HCT116 (cell line): ENCODE measurements around the gene PTPN13.

Experiments
- CTCF ChIP-seq, 3 experiments: fragments of 200-600 bp in 1 of 3; sonication (generic) in 1 of 3; IDR thresholded peaks in 2 of 3; conservative IDR thresholded peaks in 1 of 3; 2 replicates each; pipeline ENCODE4 v1.5.1; 2012 to 2017; ENCODE audit warnings: low read depth in 2 of 3, low read length in 2 of 3, antibody characterized with exemption in 1 of 3, borderline replicate concordance in 1 of 3, control low read depth in 1 of 3, mild to moderate bottlenecking in 1 of 3, mixed read lengths in 1 of 3, mixed run types in 1 of 3, moderate library complexity in 1 of 3; ENCODE audit not compliant: insufficient read depth in 1 of 3
- JUND ChIP-seq: IDR thresholded peaks from 2 replicates; pipeline ENCODE4 v1.6.1; 2012
- POLR2A ChIP-seq: IDR thresholded peaks from 2 replicates; pipeline ENCODE4 v1.7.0; 2011; ENCODE audit warnings: borderline replicate concordance; ENCODE audit not compliant: insufficient read depth, insufficient read length; ENCODE audit errors: extremely low read depth
- POLR2AphosphoS5 ChIP-seq: IDR thresholded peaks from 2 replicates; pipeline ENCODE4 v1.6.1; 2011; ENCODE audit warnings: mild to moderate bottlenecking, low read depth, low read length, moderate library complexity
- SP1 ChIP-seq: IDR thresholded peaks from 2 replicates; pipeline ENCODE4 v1.6.1; 2012; ENCODE audit warnings: low read depth
- YY1 ChIP-seq: IDR thresholded peaks from 2 replicates; pipeline ENCODE4 v1.6.1; 2011; ENCODE audit warnings: low read length, low read depth, moderate library complexity, mild to moderate bottlenecking; ENCODE audit not compliant: insufficient replicate concordance; ENCODE audit errors: extremely low read depth
- ZFX ChIP-seq: fragments of 450-650 bp; IDR thresholded peaks from 2 replicates; pipeline ENCODE4 v1.6.1; 2017

DNA sequence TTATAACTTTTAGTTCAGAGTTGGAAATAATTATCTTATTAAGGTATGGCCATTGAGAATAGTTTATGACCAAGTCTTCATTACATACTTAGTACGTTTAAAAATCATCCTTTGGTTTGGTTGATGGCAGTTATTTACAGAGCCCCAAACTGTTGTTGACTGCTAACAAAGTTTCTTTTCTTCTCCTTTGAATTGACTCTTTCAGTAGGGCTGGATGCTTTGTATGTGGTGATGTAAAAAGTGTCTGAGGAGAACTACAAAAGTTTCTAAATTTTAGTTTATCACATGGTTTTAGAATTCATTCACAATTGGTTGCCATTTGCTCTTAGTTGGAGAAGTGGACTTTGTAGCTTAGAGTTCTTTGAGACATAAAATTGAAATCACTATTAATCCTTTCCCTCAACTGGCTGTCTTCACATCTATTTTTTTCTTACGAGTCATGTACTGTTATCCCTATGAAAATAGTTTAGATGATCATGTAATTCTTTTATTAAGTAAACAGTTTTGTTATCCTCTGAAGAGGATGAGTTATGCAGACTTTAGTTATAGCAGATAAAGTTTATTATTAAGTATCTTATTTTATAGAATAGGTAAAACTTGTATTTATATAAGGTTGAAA, 14.8 kb downstream of the PTPN13 start:
- TF ChIP-seq CTCF (IDR thresholded peaks at IDR 0.05 in 2 of 3, conservative IDR thresholded peaks at IDR 0.05 in 1 of 3; ENCODE audit: borderline replicate concordance in 1 of 3, insufficient read depth in 1 of 3, low read depth in 2 of 3, low read length in 2 of 3) = no peak
- TF ChIP-seq POLR2AphosphoS5 = no peak
- no peak for TF ChIP-seq POLR2A
- TF ChIP-seq ZFX = no peak
- no peak for TF ChIP-seq SP1
- no peak for TF ChIP-seq JUND
- no peak for TF ChIP-seq YY1
